ENCODE data around the gene RPL6. TPM values are rescaled to one million over a fixed set of nuclear protein-coding genes. Genes with fewer than 3 reads are reported as not detected.

Gene RPL6
- total and polyA plus RNA-seq, 9 of the 15 experiments (the other 6 are each of a cell fraction or from before 2014, with no cell fraction given): 1,519 to 3,103 (median 2,396) TPM

DNA sequence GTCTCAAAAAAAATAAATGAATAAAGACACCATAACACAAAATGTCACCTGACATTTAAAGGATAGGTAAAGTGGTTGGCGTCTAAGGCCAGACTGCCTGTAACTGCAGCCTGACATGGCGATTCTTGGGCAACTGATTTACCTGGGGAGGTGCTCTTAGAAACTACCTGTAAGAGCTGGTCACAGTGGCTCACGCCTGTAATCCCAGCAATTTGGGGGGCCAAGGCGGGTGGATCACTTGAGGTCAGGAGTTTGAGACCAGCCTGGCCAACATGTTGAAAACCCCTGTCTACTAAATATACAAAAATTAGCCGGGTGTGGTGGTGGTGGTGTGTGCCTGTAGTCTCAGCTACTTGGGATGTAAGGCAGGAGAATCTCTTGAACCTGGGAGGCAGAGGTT lies 8.4 kb downstream of the RPL6 start:
- Histone ChIP-seq H3K9me1 (ENCODE audit: control insufficient read depth, insufficient read depth, low read length) (no peaks in the 10 kb centered on the region), H3K27me3 (ENCODE audit: control insufficient read depth in 2 of 2, insufficient read depth in 2 of 2, low read length in 2 of 2) (no peaks in the 10 kb centered on the region), H3K27ac (ENCODE audit: extremely low read depth, low read depth, low read length) (no peak overlapping the region), H3K4me3 (no peak overlapping the region), H2AFZ (ENCODE audit: low read depth, low read length) (no peak overlapping the region), H3K4me2 (ENCODE audit: insufficient read depth, low read length) (no peak overlapping the region), H3K79me2 (ENCODE audit: control insufficient read depth, insufficient read depth, low read length) (peaks cover 2% of the 10 kb centered on the region; the same call in 1 of the 3 replicates), H4K20me1 (replicated peaks; ENCODE audit: control insufficient read depth, insufficient read depth, low read length) (peaks cover 13% of the 10 kb centered on the region), H3K9me3 (replicated peaks; ENCODE audit: control insufficient read depth, insufficient read depth, low read depth, low read length) (no peaks in the 10 kb centered on the region), H3K9ac (ENCODE audit: insufficient read depth in 1 of 2, low read depth in 2 of 2, low read length in 2 of 2) (no peak overlapping the region), H3K4me1 (replicated peaks in 1 of 2; ENCODE audit: control insufficient read depth in 2 of 2, insufficient read depth in 2 of 2, low read length in 2 of 2) (no peaks in the 10 kb centered on the region; a peak in 1 of 5 replicates), H3K36me3 (ENCODE audit: control insufficient read depth, insufficient read depth, low read length) (peaks cover 21% of the 10 kb centered on the region)
- intact Hi-C loops (cut with micrococcal nuclease) (loop anchor here (10.0 kb wide), 1 partner anchor 556 kb away; the partner anchor contains the start of gene MAPKAPK5), in situ Hi-C loops (cut with MboI) (no loop called here)
- no peak for FAIRE-seq
- no peak for DNase-seq (ENCODE audit: extremely low read depth in 1 of 4, low spot score in 3 of 4)
- TF ChIP-seq NCOA1 (IDR thresholded peaks at IDR 0.05; ENCODE audit: low read depth) (no peak), TEAD1 (CRISPR knock-in tag; IDR thresholded peaks at IDR 0.05) (no peak), BCOR (IDR thresholded peaks at IDR 0.05) (no peak), FOXM1 (IDR thresholded peaks at IDR 0.05; ENCODE audit: low read depth) (no peak), FOXM1 (CRISPR knock-in tag; IDR thresholded peaks at IDR 0.05; ENCODE audit: low read depth) (no peak), ZNF436 (CRISPR knock-in tag; IDR thresholded peaks at IDR 0.05) (no peak), CBFB (CRISPR knock-in tag; IDR thresholded peaks at IDR 0.05) (no peak), SRSF7 (optimal IDR thresholded peaks at IDR 0.05; ENCODE audit: low read depth, low read length) (no peak), E4F1 (CRISPR knock-in tag; IDR thresholded peaks at IDR 0.05; ENCODE audit: borderline replicate concordance) (no peak), FOXJ3 (CRISPR knock-in tag; IDR thresholded peaks at IDR 0.05) (no peak), SPI1 (IDR thresholded peaks at IDR 0.05; ENCODE audit: borderline replicate concordance, low read depth, low read length) (no peak), ZNF165 (CRISPR knock-in tag; IDR thresholded peaks at IDR 0.05; ENCODE audit: borderline replicate concordance) (no peak), NR4A1 (CRISPR knock-in tag; IDR thresholded peaks at IDR 0.05) (no peak), NR4A1 (tag; IDR thresholded peaks at IDR 0.05) (no peak), FOXJ2 (tag; IDR thresholded peaks at IDR 0.05) (no peak), PHF21A (IDR thresholded peaks at IDR 0.05; ENCODE audit: borderline replicate concordance, low read depth) (no peak), UBTF (IDR thresholded peaks at IDR 0.05; ENCODE audit: borderline replicate concordance in 1 of 2, low read depth in 2 of 2, low read length in 2 of 2) (no peak), PHB (CRISPR knock-in tag; IDR thresholded peaks at IDR 0.05) (no peak), WHSC1 (IDR thresholded peaks at IDR 0.05; ENCODE audit: low read length) (no peak), FOXK1 (CRISPR knock-in tag; IDR thresholded peaks at IDR 0.05; ENCODE audit: borderline replicate concordance) (no peak)
- 57% methylated on average over 5 of the region's 5 CpGs for WGBS (ENCODE audit: insufficient coverage, low coverage, missing lambda C conversion rate)
- no peak for ATAC-seq
- POLR2A ChIA-PET: interaction anchor here (0.6 to 1.2 kb wide), 3 partner anchors 18 to 233 kb away, joined by 3 read pairs; partner anchors contain the start of gene PTPN11
- CTCF ChIA-PET (ENCODE audit: low intra/inter-chr PET ratio): no interaction called here
- no TSS peak for BruUV-seq (replicated peaks)

All from K562 (cell line).